ENCODE results near the gene TMEM87B. TPM values are rescaled to one million over a fixed set of nuclear protein-coding genes. Genes with fewer than 3 reads are reported as not detected.

Gene TMEM87B
- polyA plus RNA-seq, 1 donor from 2014 or later: 12.8 TPM

DNA sequence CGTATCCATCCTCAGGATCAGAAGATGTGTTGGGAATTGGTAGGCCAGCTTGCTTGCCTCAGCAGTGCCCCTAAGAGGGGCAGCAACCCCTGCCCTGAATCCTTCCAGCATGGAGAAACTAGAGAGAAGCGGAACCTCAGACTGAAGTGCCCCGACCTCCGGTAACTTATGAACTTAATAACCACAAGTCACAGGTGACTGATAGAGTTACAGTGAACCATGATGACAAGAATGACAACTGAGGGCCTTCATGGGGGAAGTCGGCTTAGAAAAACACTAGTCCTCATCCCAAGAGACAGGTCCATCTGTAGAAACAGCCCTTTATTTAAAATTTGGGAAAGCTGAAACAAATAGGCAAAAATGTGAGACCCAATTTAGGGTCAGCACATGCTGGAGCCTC lies 42.5 kb upstream of the TMEM87B start:
- Histone ChIP-seq H3K79me2 (replicated peaks; ENCODE audit: insufficient read depth, low read length) (no peaks in the 10 kb centered on the region), H3K4me2 (ENCODE audit: low read length) (no peak overlapping the region), H3K27me3 (ENCODE audit: insufficient read depth, low read depth, low read length) (no peaks in the 10 kb centered on the region), H2AFZ (ENCODE audit: low read depth, low read length) (no peak overlapping the region), H4K20me1 (ENCODE audit: insufficient read depth) (no peaks in the 10 kb centered on the region), H3K27ac (ENCODE audit: low read length) (no peak overlapping the region), H3F3A (ENCODE audit: insufficient read depth, low read length, poor library complexity, severe bottlenecking) (no peaks in the 10 kb centered on the region), H3K9me2 (ENCODE audit: insufficient read depth, low read length) (no peaks in the 10 kb centered on the region), H3K9ac (ENCODE audit: low read length) (no peak overlapping the region), H3K36me3 (ENCODE audit: insufficient read depth, low read length) (no peaks in the 10 kb centered on the region), H3K9me3 (ENCODE audit: low read length) (no peaks in the 10 kb centered on the region), H3K4me3 (ENCODE audit: low read length) (no peak overlapping the region)
- no peak for TF ChIP-seq MXI1 (conservative IDR thresholded peaks at IDR 0.05; ENCODE audit: poor library complexity, severe bottlenecking)
- TF ChIP-seq TAF1 (IDR thresholded peaks at IDR 0.05; ENCODE audit: low read depth): no peak

- Histone ChIP-seq H3K9me2 (ENCODE audit: insufficient read depth, low read length) (no peaks in the 10 kb centered on the region), H4K20me1 (ENCODE audit: insufficient read depth) (no peaks in the 10 kb centered on the region), H3K27me3 (ENCODE audit: insufficient read depth, low read depth, low read length) (no peaks in the 10 kb centered on the region), H3K4me3 (ENCODE audit: low read length) (no peak overlapping the region), H3K79me2 (replicated peaks; ENCODE audit: insufficient read depth, low read length) (no peaks in the 10 kb centered on the region), H3K9me3 (ENCODE audit: low read length) (no peaks in the 10 kb centered on the region), H3K4me2 (ENCODE audit: low read length) (no peak overlapping the region), H3K27ac (ENCODE audit: low read length) (no peak overlapping the region), H2AFZ (ENCODE audit: low read depth, low read length) (no peak overlapping the region), H3F3A (ENCODE audit: insufficient read depth, low read length, poor library complexity, severe bottlenecking) (no peaks in the 10 kb centered on the region), H3K36me3 (ENCODE audit: insufficient read depth, low read length) (no peaks in the 10 kb centered on the region), H3K9ac (ENCODE audit: low read length) (no peak overlapping the region)
- TF ChIP-seq EP300 (conservative IDR thresholded peaks at IDR 0.05; ENCODE audit: poor library complexity, severe bottlenecking) (no peak), EZH2 (IDR thresholded peaks at IDR 0.05; ENCODE audit: borderline replicate concordance, insufficient read depth, low read length, poor library complexity, severe bottlenecking) (no peak), MXI1 (conservative IDR thresholded peaks at IDR 0.05; ENCODE audit: poor library complexity, severe bottlenecking) (no peak), TAF1 (IDR thresholded peaks at IDR 0.05; ENCODE audit: low read depth) (no peak), CTCF (IDR thresholded peaks at IDR 0.05; ENCODE audit: poor library complexity, severe bottlenecking) (no peak), POLR2AphosphoS5 (IDR thresholded peaks at IDR 0.05) (no peak), SMC3 (conservative IDR thresholded peaks at IDR 0.05; ENCODE audit: poor library complexity) (no peak), RAD21 (conservative IDR thresholded peaks at IDR 0.05) (no peak)
- TF ChIP-seq, protein P1, sequence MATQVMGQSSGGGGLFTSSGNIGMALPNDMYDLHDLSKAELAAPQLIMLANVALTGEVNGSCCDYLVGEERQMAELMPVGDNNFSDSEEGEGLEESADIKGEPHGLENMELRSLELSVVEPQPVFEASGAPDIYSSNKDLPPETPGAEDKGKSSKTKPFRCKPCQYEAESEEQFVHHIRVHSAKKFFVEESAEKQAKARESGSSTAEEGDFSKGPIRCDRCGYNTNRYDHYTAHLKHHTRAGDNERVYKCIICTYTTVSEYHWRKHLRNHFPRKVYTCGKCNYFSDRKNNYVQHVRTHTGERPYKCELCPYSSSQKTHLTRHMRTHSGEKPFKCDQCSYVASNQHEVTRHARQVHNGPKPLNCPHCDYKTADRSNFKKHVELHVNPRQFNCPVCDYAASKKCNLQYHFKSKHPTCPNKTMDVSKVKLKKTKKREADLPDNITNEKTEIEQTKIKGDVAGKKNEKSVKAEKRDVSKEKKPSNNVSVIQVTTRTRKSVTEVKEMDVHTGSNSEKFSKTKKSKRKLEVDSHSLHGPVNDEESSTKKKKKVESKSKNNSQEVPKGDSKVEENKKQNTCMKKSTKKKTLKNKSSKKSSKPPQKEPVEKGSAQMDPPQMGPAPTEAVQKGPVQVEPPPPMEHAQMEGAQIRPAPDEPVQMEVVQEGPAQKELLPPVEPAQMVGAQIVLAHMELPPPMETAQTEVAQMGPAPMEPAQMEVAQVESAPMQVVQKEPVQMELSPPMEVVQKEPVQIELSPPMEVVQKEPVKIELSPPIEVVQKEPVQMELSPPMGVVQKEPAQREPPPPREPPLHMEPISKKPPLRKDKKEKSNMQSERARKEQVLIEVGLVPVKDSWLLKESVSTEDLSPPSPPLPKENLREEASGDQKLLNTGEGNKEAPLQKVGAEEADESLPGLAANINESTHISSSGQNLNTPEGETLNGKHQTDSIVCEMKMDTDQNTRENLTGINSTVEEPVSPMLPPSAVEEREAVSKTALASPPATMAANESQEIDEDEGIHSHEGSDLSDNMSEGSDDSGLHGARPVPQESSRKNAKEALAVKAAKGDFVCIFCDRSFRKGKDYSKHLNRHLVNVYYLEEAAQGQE (IDR thresholded peaks at IDR 0.05; ENCODE audit: borderline replicate concordance): no peak
These were observed 36.2 kb upstream of the TMEM87B start for GRCh38 chr2:112018846-112019245.

- TF ChIP-seq TAF1 (IDR thresholded peaks at IDR 0.05; ENCODE audit: low read depth): no peak
- no peak for TF ChIP-seq POLR2AphosphoS5 (IDR thresholded peaks at IDR 0.05)
- TF ChIP-seq SMC3 (conservative IDR thresholded peaks at IDR 0.05; ENCODE audit: poor library complexity): no peak
- TF ChIP-seq, protein P1 (IDR thresholded peaks at IDR 0.05; ENCODE audit: borderline replicate concordance): no peak
- TF ChIP-seq EP300 (conservative IDR thresholded peaks at IDR 0.05; ENCODE audit: poor library complexity, severe bottlenecking): no peak
- TF ChIP-seq MXI1 (conservative IDR thresholded peaks at IDR 0.05; ENCODE audit: poor library complexity, severe bottlenecking): no peak
- no peak for TF ChIP-seq CTCF (IDR thresholded peaks at IDR 0.05; ENCODE audit: poor library complexity, severe bottlenecking)
- TF ChIP-seq RAD21 (conservative IDR thresholded peaks at IDR 0.05): no peak
- no peak for TF ChIP-seq EZH2 (IDR thresholded peaks at IDR 0.05; ENCODE audit: borderline replicate concordance, insufficient read depth, low read length, poor library complexity, severe bottlenecking)
- Histone ChIP-seq H4K20me1 (ENCODE audit: insufficient read depth) (no peaks in the 10 kb centered on the region), H3K9me3 (ENCODE audit: low read length) (no peaks in the 10 kb centered on the region), H3K36me3 (ENCODE audit: insufficient read depth, low read length) (no peaks in the 10 kb centered on the region), H3K27me3 (ENCODE audit: insufficient read depth, low read depth, low read length) (no peaks in the 10 kb centered on the region), H3F3A (ENCODE audit: insufficient read depth, low read length, poor library complexity, severe bottlenecking) (no peaks in the 10 kb centered on the region), H3K9me2 (ENCODE audit: insufficient read depth, low read length) (no peaks in the 10 kb centered on the region), H3K79me2 (replicated peaks; ENCODE audit: insufficient read depth, low read length) (no peaks in the 10 kb centered on the region), H3K4me2 (ENCODE audit: low read length) (no peak overlapping the region), H3K4me3 (ENCODE audit: low read length) (no peak overlapping the region), H3K27ac (ENCODE audit: low read length) (no peak overlapping the region), H2AFZ (ENCODE audit: low read depth, low read length) (no peak overlapping the region), H3K9ac (ENCODE audit: low read length) (no peak overlapping the region)
These were observed 35.5 kb upstream of the TMEM87B start for GRCh38 chr2:112019569-112019982.

Measured in neural cell (in vitro differentiated cells).